IPS-20b (cell line): ENCODE measurements around the gene LMNB1.
"Not testable (repeated sequence)": the region's sequence is repeated elsewhere in the genome, so short reads cannot be mapped to it uniquely, and the experiment has no call there.

Source experiments
- H3K27ac ChIP-seq: one replicate; pipeline ENCODE4 v1.5.1; 2013; ENCODE audit warnings: low read length
- H3K27me3 ChIP-seq: 2 replicates; pipeline ENCODE4 v1.6.1; 2013; ENCODE audit warnings: mild to moderate bottlenecking, low read length, inconsistent platforms; ENCODE audit not compliant: insufficient read depth
- H3K36me3 ChIP-seq: 2 replicates; pipeline ENCODE4 v1.6.1; 2013; ENCODE audit warnings: low read depth, mild to moderate bottlenecking, inconsistent platforms, low read length, moderate library complexity; ENCODE audit not compliant: insufficient read depth
- H3K4me1 ChIP-seq: 2 replicates; pipeline ENCODE4 v1.6.1; 2013; ENCODE audit warnings: mild to moderate bottlenecking, control low read depth, inconsistent platforms, low read length, moderate library complexity; ENCODE audit not compliant: insufficient read depth
- H3K4me3 ChIP-seq: 2 replicates; pipeline ENCODE4 v1.5.1; 2013; ENCODE audit warnings: mild to moderate bottlenecking, low read length, inconsistent platforms
- H3K9ac ChIP-seq: 2 replicates; pipeline ENCODE4 v1.6.1; 2013; ENCODE audit warnings: low read depth, mild to moderate bottlenecking, inconsistent platforms, low read length, moderate library complexity
- H3K9me3 ChIP-seq: 2 replicates; pipeline ENCODE4 v1.6.1; 2013; ENCODE audit warnings: mild to moderate bottlenecking, low read depth, low read length, inconsistent platforms; ENCODE audit not compliant: insufficient read depth

The LMNB1 gene

DNA sequence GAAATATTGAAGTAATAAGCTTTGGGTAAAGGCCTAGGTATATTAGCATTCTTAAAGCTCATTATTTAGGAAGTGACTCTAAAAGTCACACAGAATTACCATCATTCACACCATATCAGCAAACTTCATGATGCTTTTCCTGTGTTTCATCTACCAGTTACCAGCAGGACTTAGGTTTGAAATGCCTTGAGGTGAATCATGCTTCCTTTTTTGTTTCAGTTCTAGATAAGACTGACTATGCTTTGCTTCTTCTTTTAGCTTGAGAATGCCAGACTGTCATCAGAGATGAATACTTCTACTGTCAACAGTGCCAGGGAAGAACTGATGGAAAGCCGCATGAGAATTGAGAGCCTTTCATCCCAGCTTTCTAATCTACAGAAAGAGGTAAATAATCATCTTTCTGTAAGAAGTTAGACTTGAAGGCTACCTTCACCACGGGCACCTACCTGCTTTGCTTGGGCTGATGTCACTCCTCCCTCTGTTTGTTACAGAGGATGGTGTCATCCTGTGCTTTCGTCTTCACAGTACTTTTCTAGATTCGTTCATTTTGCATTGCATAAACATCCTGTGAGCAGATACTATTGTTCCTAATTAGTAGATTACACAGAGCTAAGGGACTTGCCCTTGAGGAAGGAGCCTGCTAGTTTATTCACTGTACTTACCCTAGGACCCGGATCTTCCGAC is 34.7 kb downstream of the LMNB1 start:
- Histone ChIP-seq H3K4me3 (no peak overlapping the region), H3K27ac (no peak overlapping the region), H3K27me3 (no peaks in the 10 kb centered on the region), H3K4me1 (no peaks in the 10 kb centered on the region; the same call in 1 of the 2 replicates), H3K9ac (no peak overlapping the region), H3K36me3 (peaks cover 98% of the 10 kb centered on the region), H3K9me3 (no peaks in the 10 kb centered on the region)

DNA sequence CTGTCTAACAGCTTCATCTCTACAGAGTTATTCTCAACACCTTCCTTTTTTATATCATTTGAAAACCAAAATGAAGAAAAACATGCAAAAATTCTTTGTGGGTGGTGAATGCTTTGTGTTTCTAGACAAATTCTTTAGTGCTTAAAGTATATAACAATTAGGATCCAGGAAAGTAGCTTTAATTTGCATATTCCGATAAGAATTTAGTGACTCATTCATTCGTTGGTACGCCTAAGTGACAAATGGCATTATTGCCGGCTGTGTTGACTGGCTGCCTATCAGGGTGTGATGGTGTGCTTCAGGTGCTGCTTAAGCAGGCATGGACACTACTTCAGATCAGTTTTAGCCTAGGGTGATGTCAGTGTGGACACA is 35.2 kb downstream of the LMNB1 start:
- Histone ChIP-seq H3K36me3 (peaks cover 98% of the 10 kb centered on the region), H3K27ac (no peak overlapping the region), H3K4me3 (no peak overlapping the region), H3K4me1 (no peaks in the 10 kb centered on the region; the same call in 1 of the 2 replicates), H3K27me3 (no peaks in the 10 kb centered on the region), H3K9me3 (no peaks in the 10 kb centered on the region), H3K9ac (no peak overlapping the region)

DNA sequence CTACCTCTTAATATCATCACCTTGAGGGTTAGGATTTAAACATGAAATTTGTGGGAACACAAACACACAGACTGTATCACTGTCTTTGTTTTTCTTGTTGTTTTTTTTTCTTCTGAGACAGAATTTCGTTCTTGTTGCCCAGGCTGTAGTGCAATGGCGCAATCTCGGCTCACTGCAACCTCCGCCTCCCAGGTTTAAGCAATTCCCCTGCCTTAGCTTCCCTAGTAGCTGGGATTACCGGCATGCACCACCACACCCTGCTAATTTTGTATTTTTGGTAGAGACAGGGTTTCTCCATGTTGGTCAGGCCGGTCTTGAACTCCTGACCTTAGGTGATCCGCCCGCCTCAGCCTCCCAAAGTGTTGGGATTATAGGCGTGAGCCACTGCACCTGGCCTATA is 36.9 kb downstream of the LMNB1 start:
- peaks cover 97% of the 10 kb centered on the region for H3K36me3 ChIP-seq
- H3K4me1 ChIP-seq, H3K27ac ChIP-seq: not testable (repeated sequence)

DNA sequence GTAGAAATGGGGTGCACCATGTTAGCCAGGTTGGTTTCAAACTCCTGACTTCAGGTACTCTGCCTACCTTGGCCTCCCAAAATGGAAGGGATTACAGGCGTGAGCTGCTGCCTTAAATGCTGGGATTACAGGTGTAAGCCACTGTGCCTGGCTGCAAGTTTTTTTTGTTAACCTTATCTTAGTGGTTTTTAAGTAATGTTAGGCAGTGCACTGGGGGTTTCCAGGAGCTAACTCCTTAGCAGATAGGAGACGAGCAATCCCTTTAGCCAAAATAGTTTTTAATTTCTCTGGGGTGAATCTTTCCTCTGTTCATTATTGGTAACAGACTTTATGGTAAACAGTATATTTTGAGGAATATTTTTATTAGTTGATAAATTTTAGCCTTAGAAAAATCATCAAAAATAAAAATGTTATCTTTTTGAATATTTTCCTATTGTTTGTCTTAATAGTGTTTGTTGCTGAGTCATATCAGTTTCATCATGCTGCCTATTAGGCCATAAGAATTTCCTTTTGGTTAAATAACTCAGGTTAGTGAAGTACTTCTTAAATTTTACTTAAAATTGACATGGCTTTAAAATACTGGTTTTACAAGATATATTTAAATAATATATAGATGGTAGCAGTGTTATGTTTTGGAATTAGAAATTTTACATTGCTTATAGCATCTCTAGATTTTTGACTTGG is 37.9 kb downstream of the LMNB1 start:
- Histone ChIP-seq H3K9me3 (no peaks in the 10 kb centered on the region), H3K9ac (no peak overlapping the region), H3K4me1 (no peaks in the 10 kb centered on the region; the same call in 1 of the 2 replicates), H3K4me3 (no peak overlapping the region), H3K36me3 (peaks cover 97% of the 10 kb centered on the region), H3K27ac (no peak overlapping the region), H3K27me3 (no peaks in the 10 kb centered on the region)

More for the DNA sequence above, 36.9 kb downstream of the LMNB1 start:
- not testable (repeated sequence) for H3K4me3 ChIP-seq, H3K9ac ChIP-seq, H3K27me3 ChIP-seq, H3K9me3 ChIP-seq

DNA sequence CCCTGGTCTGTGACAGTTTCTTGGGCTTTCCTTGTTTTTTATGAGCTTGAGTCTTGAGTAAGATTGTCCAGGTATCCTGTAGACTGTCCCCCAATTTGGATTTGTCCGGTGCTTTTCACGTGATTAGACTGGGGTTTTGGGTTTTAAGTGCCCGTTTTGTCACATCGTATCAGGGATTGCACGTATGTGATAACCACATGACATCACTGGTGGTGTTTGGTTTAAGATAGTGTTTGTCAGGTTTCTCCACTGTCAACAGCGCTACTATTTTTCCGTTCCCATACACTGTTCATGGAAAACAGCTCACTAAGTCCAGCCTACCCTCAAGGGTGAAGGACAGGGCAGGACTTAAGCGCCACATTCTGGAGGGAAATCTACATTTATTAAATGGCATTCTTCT is 39.7 kb downstream of the LMNB1 start:
- Histone ChIP-seq H3K9me3 (no peaks in the 10 kb centered on the region), H3K9ac (no peak overlapping the region), H3K4me1 (no peaks in the 10 kb centered on the region; the same call in 1 of the 2 replicates), H3K27me3 (no peaks in the 10 kb centered on the region), H3K4me3 (no peak overlapping the region), H3K36me3 (peaks cover 97% of the 10 kb centered on the region), H3K27ac (no peak overlapping the region)

DNA sequence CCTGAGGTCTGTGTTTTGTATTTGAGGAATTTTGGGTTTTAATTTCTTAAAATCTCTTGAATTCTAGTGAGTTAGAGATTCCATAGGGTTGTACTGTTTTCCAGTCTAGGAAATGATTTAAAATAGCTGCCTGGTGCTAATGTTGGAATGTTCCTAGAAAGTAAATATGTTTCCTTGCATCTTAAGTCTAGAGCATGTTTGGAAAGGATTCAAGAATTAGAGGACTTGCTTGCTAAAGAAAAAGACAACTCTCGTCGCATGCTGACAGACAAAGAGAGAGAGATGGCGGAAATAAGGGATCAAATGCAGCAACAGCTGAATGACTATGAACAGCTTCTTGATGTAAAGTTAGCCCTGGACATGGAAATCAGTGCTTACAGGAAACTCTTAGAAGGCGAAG is 41.8 kb downstream of the LMNB1 start:
- Histone ChIP-seq H3K4me1 (no peaks in the 10 kb centered on the region), H3K36me3 (peaks cover 98% of the 10 kb centered on the region), H3K27ac (no peak overlapping the region)

DNA sequence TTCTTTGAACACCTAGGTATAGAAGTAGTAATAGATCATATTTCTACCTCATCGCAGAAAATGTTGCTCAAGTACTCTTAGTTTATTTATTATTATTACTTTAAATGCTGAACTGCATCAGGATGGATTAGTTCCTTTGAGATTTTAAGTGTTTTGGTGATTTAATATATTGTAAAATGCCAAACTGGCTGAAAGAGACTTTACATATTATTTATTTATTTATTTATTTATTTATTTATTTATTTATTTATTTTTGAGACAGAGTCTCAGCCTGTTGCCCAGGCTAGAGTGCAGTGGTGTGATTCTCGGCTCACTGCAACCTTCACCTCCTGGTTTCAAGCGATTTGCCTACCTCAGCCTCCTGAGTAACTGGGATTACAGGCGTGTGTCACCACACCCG is 42.3 kb downstream of the LMNB1 start:
- peaks cover 98% of the 10 kb centered on the region for H3K36me3 ChIP-seq
- H3K4me3 ChIP-seq = no peak overlapping the region
- H3K27ac ChIP-seq = no peak overlapping the region
- no peaks in the 10 kb centered on the region for H3K27me3 ChIP-seq
- H3K9me3 ChIP-seq = no peaks in the 10 kb centered on the region
- H3K4me1 ChIP-seq = no peaks in the 10 kb centered on the region
- H3K9ac ChIP-seq = no peak overlapping the region

More for the DNA sequence above, 41.8 kb downstream of the LMNB1 start:
- H3K9ac ChIP-seq = no peak overlapping the region
- H3K9me3 ChIP-seq = no peaks in the 10 kb centered on the region
- no peak overlapping the region for H3K4me3 ChIP-seq
- no peaks in the 10 kb centered on the region for H3K27me3 ChIP-seq

DNA sequence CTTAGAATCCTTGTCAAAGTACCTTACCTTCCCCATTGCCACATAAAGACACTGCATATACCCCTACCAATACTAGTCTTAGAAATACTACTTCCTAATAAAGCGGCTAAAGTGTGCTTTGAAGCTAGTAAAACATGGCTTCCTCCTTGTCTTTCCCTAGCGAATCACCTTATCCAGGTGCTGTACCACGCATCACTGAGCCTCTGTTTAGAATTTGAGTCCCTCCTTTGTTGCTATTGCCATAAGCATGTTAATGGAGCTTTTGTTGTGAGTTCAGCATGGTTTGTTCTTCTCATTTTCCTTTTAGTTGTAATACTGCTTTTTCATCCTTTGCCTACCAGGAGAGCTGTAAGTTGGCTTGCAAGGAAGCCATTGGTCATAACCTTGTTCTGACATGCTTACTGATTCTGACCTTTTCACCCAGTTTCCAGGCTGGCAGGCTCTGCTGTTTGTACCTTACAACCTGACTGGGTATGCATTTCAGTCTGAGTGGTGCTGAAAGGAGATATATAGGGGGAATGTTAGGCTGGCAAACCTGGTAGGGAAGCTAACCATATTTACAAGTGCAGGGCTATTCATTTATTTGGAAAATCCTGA is 49.8 kb downstream of the LMNB1 start:
- Histone ChIP-seq H3K36me3 (peaks cover 98% of the 10 kb centered on the region), H3K9ac (no peak overlapping the region; the same call in 1 of the 2 replicates), H3K4me1 (peaks cover 9% of the 10 kb centered on the region), H3K4me3 (no peak overlapping the region), H3K27ac (no peak overlapping the region), H3K9me3 (no peaks in the 10 kb centered on the region), H3K27me3 (no peaks in the 10 kb centered on the region)

DNA sequence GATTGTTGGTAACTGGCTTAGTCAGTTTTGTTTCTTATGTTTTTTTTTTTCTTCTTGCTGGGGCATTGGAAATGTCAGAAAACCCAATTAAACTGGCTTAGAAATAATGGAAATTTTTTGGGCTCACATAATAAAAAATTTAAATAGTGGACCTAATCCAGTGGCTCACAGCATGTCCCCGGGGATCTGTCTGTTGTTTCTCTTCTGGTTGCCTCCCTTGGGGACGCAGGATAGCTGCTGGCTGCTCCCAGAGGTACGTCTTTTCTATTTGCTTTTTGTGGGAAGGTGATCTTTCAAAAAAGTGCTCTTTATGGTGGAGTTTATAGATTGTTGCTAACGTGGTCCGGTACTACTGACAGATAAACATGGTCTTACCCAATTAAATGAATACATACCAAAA is 52.2 kb downstream of the LMNB1 start:
- H3K4me1 ChIP-seq = peaks cover 9% of the 10 kb centered on the region
- H3K9ac ChIP-seq = no peak overlapping the region
- H3K36me3 ChIP-seq = peaks cover 98% of the 10 kb centered on the region
- no peak overlapping the region for H3K4me3 ChIP-seq
- no peak overlapping the region for H3K27ac ChIP-seq
- H3K27me3 ChIP-seq = no peaks in the 10 kb centered on the region
- no peaks in the 10 kb centered on the region for H3K9me3 ChIP-seq

DNA sequence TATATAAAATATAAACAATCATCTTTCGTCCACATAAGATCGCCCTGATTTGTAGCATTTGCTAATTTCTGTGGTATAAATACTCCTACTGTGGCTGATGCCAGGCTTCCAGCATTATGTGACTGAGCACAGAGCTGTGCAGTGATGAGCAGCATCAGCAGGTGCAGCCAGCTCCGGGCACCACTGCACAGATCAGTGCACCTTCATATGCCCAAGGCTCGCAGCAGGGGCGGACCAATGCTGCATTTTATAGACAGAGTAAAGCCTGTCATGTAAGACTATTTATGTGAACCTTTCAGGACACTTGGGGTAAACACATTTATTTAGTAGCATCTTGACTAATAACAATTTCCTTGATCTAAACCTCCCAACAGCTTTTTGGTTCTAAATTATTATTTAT is 53.1 kb downstream of the LMNB1 start:
- Histone ChIP-seq H3K9me3 (no peaks in the 10 kb centered on the region), H3K36me3 (peaks cover 99% of the 10 kb centered on the region), H3K27ac (no peak overlapping the region), H3K9ac (no peak overlapping the region), H3K4me1 (peaks cover 9% of the 10 kb centered on the region), H3K4me3 (no peak overlapping the region), H3K27me3 (no peaks in the 10 kb centered on the region)

DNA sequence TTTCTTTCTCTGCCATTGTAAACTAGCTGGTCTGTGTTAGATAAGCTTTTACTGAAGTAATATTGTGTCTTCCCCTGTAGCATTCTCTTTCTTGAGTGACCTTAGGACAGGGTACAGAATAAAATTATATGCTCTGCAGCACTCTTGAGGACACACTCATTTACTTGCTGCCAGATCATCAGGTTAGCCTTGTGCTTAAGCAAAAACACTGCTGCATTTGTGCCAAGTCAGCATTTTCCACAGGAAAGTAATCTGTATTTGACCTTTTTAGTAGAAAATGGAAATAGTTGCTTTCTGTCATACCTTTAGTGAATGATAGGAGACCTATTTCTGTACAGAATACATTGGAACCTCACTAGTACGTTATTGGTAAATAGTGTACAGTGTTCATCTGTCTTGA is 54.2 kb downstream of the LMNB1 start:
- no peak overlapping the region for H3K9ac ChIP-seq
- H3K9me3 ChIP-seq = no peaks in the 10 kb centered on the region
- no peaks in the 10 kb centered on the region for H3K27me3 ChIP-seq
- H3K4me3 ChIP-seq = no peak overlapping the region
- H3K27ac ChIP-seq = no peak overlapping the region
- peaks cover 8% of the 10 kb centered on the region for H3K4me1 ChIP-seq
- H3K36me3 ChIP-seq = peaks cover 99% of the 10 kb centered on the region

DNA sequence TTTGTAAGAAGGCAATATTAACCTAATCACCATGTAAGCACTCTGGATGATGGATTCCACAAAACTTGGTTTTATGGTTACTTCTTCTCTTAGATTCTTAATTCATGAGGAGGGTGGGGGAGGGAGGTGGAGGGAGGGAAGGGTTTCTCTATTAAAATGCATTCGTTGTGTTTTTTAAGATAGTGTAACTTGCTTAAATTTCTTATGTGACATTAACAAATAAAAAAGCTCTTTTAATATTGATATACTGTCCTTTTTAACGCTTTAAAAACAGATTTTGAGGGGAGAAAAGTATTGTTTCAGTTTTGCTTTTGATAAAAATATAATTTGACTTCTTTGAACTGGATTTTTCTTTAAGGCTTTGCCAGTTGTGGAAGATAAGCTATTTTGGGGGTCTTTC is 59.8 kb downstream of the LMNB1 start:
- Histone ChIP-seq H3K4me1 (peaks cover 18% of the 10 kb centered on the region; the same call in 1 of the 2 replicates), H3K27ac (no peak overlapping the region), H3K9me3 (no peaks in the 10 kb centered on the region), H3K27me3 (no peaks in the 10 kb centered on the region), H3K36me3 (peaks cover 64% of the 10 kb centered on the region), H3K4me3 (no peak overlapping the region), H3K9ac (no peak overlapping the region)
